A673 (cell line): ENCODE results near the gene GAK. TPM values are rescaled to one million over a fixed set of nuclear protein-coding genes. Genes with fewer than 3 reads are reported as not detected.

Experiments used
- BruUV-seq: library from RNA; stranded (reverse); fragments of 400-500 nt; replicated peaks from 2 replicates; lab custom pipeline; 2021; lab: Mats Ljungman, UMichigan
- CTCF ChIA-PET: fragments of 300-600 bp; sonication (Branson Sonifier 250); formaldehyde crosslinking; loops from one replicate; lab custom pipeline; 2022; ENCODE audit warnings: antibody characterized with exemption; lab: Charles Lee
- POLR2A ChIA-PET: fragments of 300-600 bp; sonication (Branson Sonifier 250); formaldehyde crosslinking; loops from one replicate; lab custom pipeline; 2022; ENCODE audit warnings: antibody characterized with exemption; ENCODE audit not compliant: low non-redundant PET; lab: Charles Lee
- DNase-seq: peaks from one replicate; pipeline ENCODE4 v3.0.0-alpha.2; 2015; ENCODE audit warnings: low spot score
- H3K27ac ChIP-seq: fragments of 200-600 bp; sonication (generic); 2 replicates; pipeline ENCODE4 v1.5.1; 2016; ENCODE audit warnings: mixed run types, low read depth, mild to moderate bottlenecking, mixed read lengths, antibody characterized with exemption, low read length; ENCODE audit not compliant: poor library complexity, severe bottlenecking
- H3K27me3 ChIP-seq: fragments of 200-600 bp; sonication (generic); replicated peaks from 2 replicates; pipeline ENCODE4 v1.6.1; 2017; ENCODE audit warnings: mixed run types, low read depth, mild to moderate bottlenecking, mixed read lengths, antibody characterized with exemption, low read length; ENCODE audit not compliant: insufficient read depth, poor library complexity
- H3K36me3 ChIP-seq: fragments of 200-600 bp; sonication (generic); 2 replicates; pipeline ENCODE4 v1.6.1; 2016; ENCODE audit warnings: mixed run types, mild to moderate bottlenecking, mixed read lengths, antibody characterized with exemption, low read length; ENCODE audit not compliant: insufficient read depth, poor library complexity, severe bottlenecking
- H3K4me1 ChIP-seq: fragments of 200-600 bp; sonication (generic); 2 replicates; pipeline ENCODE4 v1.6.1; 2017; ENCODE audit warnings: mixed run types, mild to moderate bottlenecking, mixed read lengths, antibody characterized with exemption, low read length; ENCODE audit not compliant: insufficient read depth, poor library complexity, severe bottlenecking
- H3K4me3 ChIP-seq: fragments of 200-600 bp; sonication (generic); 2 replicates; pipeline ENCODE4 v1.5.1; 2016; ENCODE audit warnings: low read depth, mixed run types, mild to moderate bottlenecking, mixed read lengths, low read length; ENCODE audit not compliant: poor library complexity, severe bottlenecking
- H3K9me3 ChIP-seq: fragments of 200-600 bp; sonication (generic); 2 replicates; pipeline ENCODE4 v1.6.1; 2016; ENCODE audit warnings: mixed run types, low read depth, mild to moderate bottlenecking, mixed read lengths, antibody characterized with exemption, low read length; ENCODE audit not compliant: poor library complexity, severe bottlenecking
- CTCF ChIP-seq: fragments of 300-800, 200-600 bp; sonication (generic); conservative IDR thresholded peaks from 2 replicates; pipeline ENCODE4 v1.5.1; 2017; ENCODE audit warnings: low read depth, mild to moderate bottlenecking, antibody characterized with exemption, low read length, moderate library complexity, mixed read lengths
- EZH2 ChIP-seq: fragments of 200-600 bp; sonication (generic); IDR thresholded peaks from 2 replicates; pipeline ENCODE4 v1.6.1; 2017; ENCODE audit warnings: borderline replicate concordance, low read depth, mild to moderate bottlenecking, mixed read lengths, antibody characterized with exemption, low read length; ENCODE audit not compliant: poor library complexity, severe bottlenecking
- intact Hi-C: fragments of 100-400 bp; cut with micrococcal nuclease; formaldehyde crosslinking; loops from one replicate; pipeline ENCODE4 v1.10.0; 2022; ENCODE audit not compliant: unreplicated experiment
- total RNA-seq: library from RNA; stranded (reverse); gene quantifications from 2 replicates; pipeline ENCODE4 v1.2.3, GENCODE V29; 2021

Gene GAK
- total RNA-seq, 1 experiment from 2014 or later: 96.2 TPM

GRCh38 chr4:832536-832935 lies 99.6 kb downstream of the GAK start:
- no peaks in the 10 kb centered on the region for H3K36me3 ChIP-seq
- TF ChIP-seq EZH2 (no peak), CTCF (no peak)
- ChIA-PET POLR2A (no interaction called here), CTCF (no interaction called here)
- no peak overlapping the region for H3K27ac ChIP-seq
- H3K27me3 ChIP-seq: no peaks in the 10 kb centered on the region
- no peak for DNase-seq
- H3K4me1 ChIP-seq: no peaks in the 10 kb centered on the region
- BruUV-seq: no TSS peak
- intact Hi-C loops: loop anchor here (5.0 kb wide), 1 partner anchor 95 kb away; no protein-coding TSS in a partner anchor
- H3K9me3 ChIP-seq: no peaks in the 10 kb centered on the region
- no peak overlapping the region for H3K4me3 ChIP-seq

GRCh38 chr4:832108-832507 lies 100.0 kb downstream of the GAK start:
- no peak overlapping the region for H3K4me3 ChIP-seq
- TF ChIP-seq EZH2: no peak
- H3K27me3 ChIP-seq: no peaks in the 10 kb centered on the region
- ChIA-PET CTCF (no interaction called here), POLR2A (no interaction called here)
- H3K27ac ChIP-seq: no peak overlapping the region
- intact Hi-C loops: loop anchor here (5.0 kb wide), 1 partner anchor 95 kb away; no protein-coding TSS in a partner anchor
- H3K36me3 ChIP-seq: no peaks in the 10 kb centered on the region
- no TSS peak for BruUV-seq
- no peaks in the 10 kb centered on the region for H3K4me1 ChIP-seq
- no peaks in the 10 kb centered on the region for H3K9me3 ChIP-seq
- DNase-seq: no peak

- TF ChIP-seq EZH2: no peak
- no peak for TF ChIP-seq CTCF
- ChIA-PET CTCF (no interaction called here), POLR2A (no interaction called here)
- no TSS peak for BruUV-seq
- no peaks in the 10 kb centered on the region for H3K36me3 ChIP-seq
- H3K9me3 ChIP-seq: no peaks in the 10 kb centered on the region
- no peak overlapping the region for H3K4me3 ChIP-seq
- no peak for DNase-seq
- no peaks in the 10 kb centered on the region for H3K4me1 ChIP-seq
- intact Hi-C loops: loop anchor here (5.0 kb wide), 1 partner anchor 96 kb away; no protein-coding TSS in a partner anchor
- H3K27me3 ChIP-seq: no peaks in the 10 kb centered on the region
- H3K27ac ChIP-seq: no peak overlapping the region
Observed at GRCh38 chr4:831483-831805, 100.7 kb downstream of the GAK start.

- Histone ChIP-seq H3K4me3 (no peak overlapping the region), H3K9me3 (no peaks in the 10 kb centered on the region), H3K4me1 (no peaks in the 10 kb centered on the region), H3K36me3 (no peaks in the 10 kb centered on the region), H3K27me3 (no peaks in the 10 kb centered on the region), H3K27ac (no peak overlapping the region)
- ChIA-PET POLR2A (no interaction called here), CTCF (no interaction called here)
- TF ChIP-seq CTCF (no peak), EZH2 (no peak)
- intact Hi-C loops: loop anchor here (5.0 kb wide), 1 partner anchor 96 kb away; no protein-coding TSS in a partner anchor
- BruUV-seq: no TSS peak
- no peak for DNase-seq
Observed at GRCh38 chr4:830601-831482, 101.3 kb downstream of the GAK start.
